Kidney epithelial cell (primary cell): Measurements from ENCODE around the gene VPS33B. TPM values are rescaled to one million over a fixed set of nuclear protein-coding genes. Genes with fewer than 3 reads are reported as not detected.
"Not testable (repeated sequence)": the region's sequence is repeated elsewhere in the genome, so short reads cannot be mapped to it uniquely, and the experiment has no call there.

Experiments used
- DNase-seq: peaks from one replicate; pipeline ENCODE4 v3.0.0-alpha.2; 2010; ENCODE audit warnings: low read depth
- H3K27me3 ChIP-seq: 2 replicates; pipeline ENCODE4 v1.6.0; 2011; ENCODE audit warnings: low read length; ENCODE audit not compliant: control insufficient read depth, insufficient read depth
- H3K36me3 ChIP-seq: 2 replicates; pipeline ENCODE4 v1.5.1; 2011; ENCODE audit warnings: low read length; ENCODE audit not compliant: control insufficient read depth, insufficient read depth
- H3K4me3 ChIP-seq: 2 replicates; pipeline ENCODE4 v1.5.1; 2011; ENCODE audit warnings: low read depth, mild to moderate bottlenecking, control low read depth, low read length
- total RNA-seq: library from RNA; depleted of rRNA; stranded (reverse); fragments of >200 nt; gene quantifications from 2 replicates; pipeline ENCODE4 v1.2.3, GENCODE V29; 2015
- TF ChIP-seq, protein P1 (sequence below): IDR thresholded peaks from 2 replicates; pipeline ENCODE4 v1.5.1; 2011; ENCODE audit warnings: mild to moderate bottlenecking, moderate library complexity, low read length, control low read depth, inconsistent platforms; ENCODE audit not compliant: insufficient read depth, poor library complexity, severe bottlenecking

Gene VPS33B
- total RNA-seq, 1 donor from 2014 or later, result 15.5 TPM

- TF ChIP-seq, protein P1, sequence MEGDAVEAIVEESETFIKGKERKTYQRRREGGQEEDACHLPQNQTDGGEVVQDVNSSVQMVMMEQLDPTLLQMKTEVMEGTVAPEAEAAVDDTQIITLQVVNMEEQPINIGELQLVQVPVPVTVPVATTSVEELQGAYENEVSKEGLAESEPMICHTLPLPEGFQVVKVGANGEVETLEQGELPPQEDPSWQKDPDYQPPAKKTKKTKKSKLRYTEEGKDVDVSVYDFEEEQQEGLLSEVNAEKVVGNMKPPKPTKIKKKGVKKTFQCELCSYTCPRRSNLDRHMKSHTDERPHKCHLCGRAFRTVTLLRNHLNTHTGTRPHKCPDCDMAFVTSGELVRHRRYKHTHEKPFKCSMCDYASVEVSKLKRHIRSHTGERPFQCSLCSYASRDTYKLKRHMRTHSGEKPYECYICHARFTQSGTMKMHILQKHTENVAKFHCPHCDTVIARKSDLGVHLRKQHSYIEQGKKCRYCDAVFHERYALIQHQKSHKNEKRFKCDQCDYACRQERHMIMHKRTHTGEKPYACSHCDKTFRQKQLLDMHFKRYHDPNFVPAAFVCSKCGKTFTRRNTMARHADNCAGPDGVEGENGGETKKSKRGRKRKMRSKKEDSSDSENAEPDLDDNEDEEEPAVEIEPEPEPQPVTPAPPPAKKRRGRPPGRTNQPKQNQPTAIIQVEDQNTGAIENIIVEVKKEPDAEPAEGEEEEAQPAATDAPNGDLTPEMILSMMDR, result no peak
- Histone ChIP-seq H3K27me3 (peaks cover 8% of the 10 kb centered on the region), H3K36me3 (no peaks in the 10 kb centered on the region), H3K4me3 (no peak overlapping the region)
- DNase-seq, result no peak
These were observed 27.7 kb upstream of the VPS33B start for GRCh38 chr15:91050128-91050455.

DNA sequence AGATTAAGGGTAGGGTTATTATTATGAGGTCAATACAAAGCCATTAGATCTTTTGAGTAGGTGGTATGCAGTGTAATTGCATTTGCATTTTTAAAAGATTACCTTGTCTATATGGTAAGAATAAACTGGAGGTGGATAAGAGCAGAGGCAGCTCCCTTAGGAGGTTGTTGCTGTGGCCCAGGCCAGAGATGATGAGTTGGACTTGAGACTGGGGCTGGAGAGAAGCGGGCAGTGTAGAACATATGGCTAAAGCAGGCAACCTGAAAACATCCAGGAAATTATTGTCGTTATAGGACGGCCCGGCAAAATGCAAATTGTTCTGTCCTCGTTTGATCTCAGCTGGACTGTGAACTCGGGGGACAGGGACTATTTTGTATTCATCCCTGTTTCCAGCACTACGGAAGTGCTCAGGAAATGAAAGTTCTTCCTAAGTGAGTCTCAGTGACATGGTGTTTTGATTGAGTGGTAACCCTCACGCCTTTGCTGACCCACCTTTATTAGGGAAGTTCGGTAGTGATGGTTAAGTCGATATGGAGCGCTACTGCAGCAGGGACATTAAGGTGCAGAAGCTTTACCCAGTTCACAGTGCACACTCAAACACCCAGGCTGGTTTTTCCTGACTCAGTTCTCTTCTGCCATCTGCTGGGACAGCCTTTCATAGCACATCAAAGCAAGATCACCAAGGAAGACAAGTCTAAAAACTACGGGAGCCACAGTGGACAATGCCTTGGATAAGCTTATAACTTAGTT is 27.2 kb upstream of the VPS33B start:
- Histone ChIP-seq H3K27me3 (peaks cover 5% of the 10 kb centered on the region), H3K36me3 (no peaks in the 10 kb centered on the region), H3K4me3 (no peak overlapping the region)
- no peak for DNase-seq
- TF ChIP-seq, protein P1, result peak; percentile 65

- Histone ChIP-seq H3K4me3 (no peak overlapping the region), H3K36me3 (no peaks in the 10 kb centered on the region), H3K27me3 (no peaks in the 10 kb centered on the region)
- DNase-seq, result no peak
- TF ChIP-seq, protein P1, result no peak
These were observed 25.3 kb upstream of the VPS33B start for GRCh38 chr15:91047545-91048199.

DNA sequence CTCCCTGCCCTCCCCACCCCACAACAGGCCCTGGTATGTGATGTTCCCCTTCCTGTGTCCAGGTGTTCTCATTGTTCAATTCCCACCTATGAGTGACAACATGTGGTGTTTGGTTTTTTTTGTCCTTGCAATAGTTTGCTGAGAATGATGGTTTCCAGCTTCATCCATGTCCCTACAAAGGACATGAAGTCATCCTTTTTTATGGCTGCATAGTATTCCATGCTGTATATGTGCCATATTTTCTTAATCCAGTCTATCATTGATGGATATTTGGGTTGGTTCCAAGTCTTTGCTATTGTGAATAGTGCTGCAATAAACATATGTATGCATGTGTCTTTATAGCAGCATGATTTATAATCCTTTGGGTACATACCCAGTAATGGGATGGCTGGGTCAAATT is 23.7 kb upstream of the VPS33B start:
- H3K27me3 ChIP-seq, H3K4me3 ChIP-seq, H3K36me3 ChIP-seq, DNase-seq: not testable (repeated sequence)

DNA sequence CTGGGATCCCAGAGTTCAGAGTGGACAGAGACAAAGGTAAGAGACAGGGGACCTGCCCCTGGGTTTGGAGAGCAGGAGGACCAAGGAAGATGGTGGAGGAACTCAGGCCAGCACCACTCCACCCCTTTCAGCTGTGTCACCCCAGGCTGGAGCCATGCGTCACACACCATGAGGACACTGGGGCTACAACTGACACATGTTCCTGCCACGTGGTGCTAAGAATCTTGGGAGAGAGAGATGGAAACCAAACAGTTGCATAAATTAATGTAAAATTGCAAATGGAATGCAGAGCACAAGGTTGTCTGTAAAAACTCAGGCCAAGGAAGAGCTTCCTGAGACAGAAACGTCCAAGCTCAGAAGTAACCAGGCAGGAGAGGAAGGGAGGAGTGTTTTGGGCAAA is 22.7 kb upstream of the VPS33B start:
- Histone ChIP-seq H3K27me3 (no peaks in the 10 kb centered on the region), H3K36me3 (no peaks in the 10 kb centered on the region), H3K4me3 (no peak overlapping the region)
- TF ChIP-seq, protein P1, result no peak
- DNase-seq, result no peak

DNA sequence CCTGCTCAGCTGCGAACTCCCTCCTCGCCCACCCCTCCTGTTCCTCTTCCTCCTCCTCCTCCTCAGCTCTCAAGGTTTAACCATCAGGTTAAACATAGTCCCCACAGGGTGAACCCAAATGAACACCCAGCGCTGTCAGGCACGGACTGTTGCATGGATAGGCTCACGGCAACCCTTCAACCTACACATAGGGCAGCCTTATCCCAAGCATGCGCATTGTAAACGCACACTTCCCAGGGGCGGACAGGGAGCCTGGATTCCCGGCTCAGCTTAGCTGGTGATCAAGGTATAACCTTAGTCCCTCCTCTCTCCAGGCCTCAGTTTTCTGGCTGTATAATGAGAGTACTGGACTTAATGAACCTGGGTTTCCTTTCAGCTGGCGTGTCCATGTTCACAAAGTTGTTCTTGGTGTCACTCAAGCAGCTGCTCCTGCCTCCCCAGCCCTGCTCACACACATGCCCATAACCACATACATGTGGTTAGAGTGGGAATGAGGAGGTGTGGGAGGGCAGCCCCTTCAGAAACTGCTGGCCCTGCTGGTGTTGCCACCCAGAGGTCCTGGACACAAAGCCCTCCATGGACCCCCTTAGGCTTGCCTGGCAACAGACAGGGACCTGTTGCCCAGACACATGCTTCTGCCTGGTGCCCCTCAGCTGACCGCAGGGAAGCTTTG is 20.9 kb upstream of the VPS33B start:
- no peak for DNase-seq
- Histone ChIP-seq H3K4me3 (no peak overlapping the region), H3K27me3 (no peaks in the 10 kb centered on the region), H3K36me3 (no peaks in the 10 kb centered on the region)
- TF ChIP-seq, protein P1, result no peak
